Activated CD8-positive, alpha-beta T cell treated with anti-CD3 and anti-CD28 coated beads for 36 hours (primary cell): ENCODE measurements around the gene CDH10. TPM values are rescaled to one million over a fixed set of nuclear protein-coding genes. Genes with fewer than 3 reads are reported as not detected.

ENCODE experiments used
- ATAC-seq: fragments of 200-7000 bp; cut with Tn5 transposase; one replicate; pipeline ENCODE4 v1.10.0; 2021; ENCODE audit warnings: mild to moderate bottlenecking, moderate library complexity
- CTCF ChIA-PET: fragments of 350-600 bp; sonication (Branson Sonifier 250); formaldehyde crosslinking; loops from one replicate; lab custom pipeline; 2021; ENCODE audit warnings: antibody characterized with exemption; lab: Charles Lee
- POLR2A ChIA-PET: fragments of 350-600 bp; sonication (Branson Sonifier 250); formaldehyde crosslinking; loops from one replicate; lab custom pipeline; 2021; ENCODE audit warnings: antibody characterized with exemption; lab: Charles Lee
- DNase-seq: peaks from one replicate; pipeline ENCODE4 v3.0.0-alpha.2; 2020
- H3K27ac Mint-ChIP-seq: one replicate; pipeline ENCODE4 v1.8.0; 2021; ENCODE audit warnings: mild to moderate bottlenecking, mixed read lengths
- H3K27me3 Mint-ChIP-seq: one replicate; pipeline ENCODE4 v1.8.0; 2021; ENCODE audit warnings: mixed read lengths
- H3K36me3 Mint-ChIP-seq: one replicate; pipeline ENCODE4 v1.8.0; 2021; ENCODE audit warnings: low read depth, mixed read lengths
- H3K4me1 Mint-ChIP-seq: one replicate; pipeline ENCODE4 v1.8.0; 2021; ENCODE audit warnings: low read depth, mixed read lengths
- H3K4me3 Mint-ChIP-seq: one replicate; pipeline ENCODE4 v1.8.0; 2021; ENCODE audit warnings: mild to moderate bottlenecking, moderate library complexity, mixed read lengths
- H3K9me3 Mint-ChIP-seq: one replicate; pipeline ENCODE4 v1.8.0; 2021; ENCODE audit warnings: mixed read lengths
- intact Hi-C: fragments of 100-400 bp; cut with micrococcal nuclease; formaldehyde crosslinking; loops from one replicate; pipeline ENCODE4 v1.10.0; 2022
- total RNA-seq, 2 experiments: library from RNA; stranded (reverse); gene quantifications; one replicate each; pipeline ENCODE4 v1.2.3, GENCODE V29; 2021
- TF ChIP-seq, protein P1 (sequence below): fragments of 200-600 bp; IDR thresholded peaks from one replicate; pipeline ENCODE4 v1.8.0; 2022; ENCODE audit warnings: antibody characterized with exemption, mild to moderate bottlenecking

Gene CDH10
- not detected for total RNA-seq

DNA sequence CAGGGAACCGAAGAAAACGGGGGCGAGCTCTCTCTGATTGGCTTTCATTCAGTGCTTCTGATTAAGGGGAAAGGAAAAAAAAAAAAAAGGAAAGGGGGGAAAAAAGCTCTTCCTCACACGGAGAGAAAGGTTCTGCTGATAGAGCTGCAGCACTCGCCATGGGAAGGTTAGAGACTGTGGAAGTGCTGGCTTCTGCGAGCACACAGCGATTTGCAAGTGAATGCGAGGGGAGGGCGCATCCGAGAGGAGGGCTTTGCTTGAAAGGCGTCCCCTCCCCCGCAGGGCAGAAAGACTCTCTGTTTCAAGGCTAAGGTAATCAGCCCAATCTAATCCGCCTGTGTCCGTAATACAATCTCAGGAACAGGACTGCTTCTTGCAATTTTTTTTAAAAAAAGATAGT is at the start of gene CDH10:
Gene CDH10 (minus strand): TSS at position 218 of the 400 bp plus-strand sequence. CDS start 51,488 bp downstream, outside the sequence.
- Mint-ChIP-seq H3K4me1 (no peaks in the 10 kb centered on the region), H3K4me3 (no peak within 1 kb of the TSS), H3K9me3 (peaks cover 7% of the 10 kb centered on the region), H3K27me3 (no peaks in the 10 kb centered on the region), H3K27ac (no peak within 1 kb of the TSS), H3K36me3 (no peaks in the 10 kb centered on the region)
- ATAC-seq, result no peak
- POLR2A ChIA-PET, result no interaction called here
- no peak for DNase-seq
- TF ChIP-seq, protein P1, sequence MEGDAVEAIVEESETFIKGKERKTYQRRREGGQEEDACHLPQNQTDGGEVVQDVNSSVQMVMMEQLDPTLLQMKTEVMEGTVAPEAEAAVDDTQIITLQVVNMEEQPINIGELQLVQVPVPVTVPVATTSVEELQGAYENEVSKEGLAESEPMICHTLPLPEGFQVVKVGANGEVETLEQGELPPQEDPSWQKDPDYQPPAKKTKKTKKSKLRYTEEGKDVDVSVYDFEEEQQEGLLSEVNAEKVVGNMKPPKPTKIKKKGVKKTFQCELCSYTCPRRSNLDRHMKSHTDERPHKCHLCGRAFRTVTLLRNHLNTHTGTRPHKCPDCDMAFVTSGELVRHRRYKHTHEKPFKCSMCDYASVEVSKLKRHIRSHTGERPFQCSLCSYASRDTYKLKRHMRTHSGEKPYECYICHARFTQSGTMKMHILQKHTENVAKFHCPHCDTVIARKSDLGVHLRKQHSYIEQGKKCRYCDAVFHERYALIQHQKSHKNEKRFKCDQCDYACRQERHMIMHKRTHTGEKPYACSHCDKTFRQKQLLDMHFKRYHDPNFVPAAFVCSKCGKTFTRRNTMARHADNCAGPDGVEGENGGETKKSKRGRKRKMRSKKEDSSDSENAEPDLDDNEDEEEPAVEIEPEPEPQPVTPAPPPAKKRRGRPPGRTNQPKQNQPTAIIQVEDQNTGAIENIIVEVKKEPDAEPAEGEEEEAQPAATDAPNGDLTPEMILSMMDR, result no peak
- intact Hi-C loops, result no loop called here
- CTCF ChIA-PET, result no interaction called here

DNA sequence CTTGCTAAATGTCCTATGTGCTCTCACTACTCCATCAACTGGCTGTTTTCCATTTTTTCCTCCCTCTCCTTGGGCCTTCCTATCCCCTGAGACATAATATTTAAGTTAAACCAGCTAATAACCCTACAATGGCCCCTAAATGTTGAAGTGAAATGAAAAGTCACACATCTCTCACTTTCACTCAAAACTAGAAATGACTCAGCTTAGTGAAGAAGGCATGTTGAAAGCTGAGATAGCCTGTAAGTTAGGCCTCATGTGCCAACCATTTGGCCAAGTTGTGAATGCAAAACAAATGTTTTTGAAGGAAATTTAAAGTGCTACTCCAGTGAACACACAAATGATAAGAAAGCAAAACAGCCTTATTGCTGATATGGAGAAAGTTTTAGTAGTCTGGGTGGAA is 48.8 kb upstream of the CDH10 start:
- no peak for DNase-seq
- ATAC-seq, result no peak
- Mint-ChIP-seq H3K9me3 (peaks cover 29% of the 10 kb centered on the region), H3K27ac (no peak overlapping the region), H3K4me3 (no peak overlapping the region), H3K36me3 (no peaks in the 10 kb centered on the region), H3K27me3 (no peaks in the 10 kb centered on the region), H3K4me1 (no peaks in the 10 kb centered on the region)
- ChIA-PET CTCF (no interaction called here), POLR2A (no interaction called here)
- TF ChIP-seq, protein P1, result no peak
- intact Hi-C loops, result no loop called here

DNA sequence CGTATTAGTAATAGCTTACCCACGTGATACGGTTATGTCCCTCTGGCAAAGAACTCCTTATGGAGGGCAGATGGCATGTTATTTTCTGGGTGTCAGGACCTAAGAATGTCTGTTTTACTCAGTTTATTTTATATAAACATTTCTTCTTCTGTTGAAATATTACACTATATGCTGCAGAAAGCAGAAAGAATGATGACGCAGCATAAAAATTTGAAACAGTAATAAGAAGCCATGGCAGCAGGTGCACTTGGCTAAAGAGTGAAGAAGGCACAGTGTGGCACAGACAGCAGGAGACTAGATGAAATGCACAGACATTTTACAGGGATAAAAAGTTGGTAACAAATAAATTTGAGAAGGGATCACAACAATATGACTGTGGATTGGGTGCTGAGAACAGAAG is 46.3 kb upstream of the CDH10 start:
- no peak overlapping the region for H3K4me3 Mint-ChIP-seq
- TF ChIP-seq, protein P1, result no peak
- H3K27ac Mint-ChIP-seq, result no peak overlapping the region
- ATAC-seq (no peak), DNase-seq (no peak)
- intact Hi-C loops, result no loop called here
- POLR2A ChIA-PET, result no interaction called here
- H3K27me3 Mint-ChIP-seq, result no peaks in the 10 kb centered on the region
- peaks cover 28% of the 10 kb centered on the region for H3K9me3 Mint-ChIP-seq
- CTCF ChIA-PET, result no interaction called here
- no peaks in the 10 kb centered on the region for H3K4me1 Mint-ChIP-seq
- H3K36me3 Mint-ChIP-seq, result no peaks in the 10 kb centered on the region

DNA sequence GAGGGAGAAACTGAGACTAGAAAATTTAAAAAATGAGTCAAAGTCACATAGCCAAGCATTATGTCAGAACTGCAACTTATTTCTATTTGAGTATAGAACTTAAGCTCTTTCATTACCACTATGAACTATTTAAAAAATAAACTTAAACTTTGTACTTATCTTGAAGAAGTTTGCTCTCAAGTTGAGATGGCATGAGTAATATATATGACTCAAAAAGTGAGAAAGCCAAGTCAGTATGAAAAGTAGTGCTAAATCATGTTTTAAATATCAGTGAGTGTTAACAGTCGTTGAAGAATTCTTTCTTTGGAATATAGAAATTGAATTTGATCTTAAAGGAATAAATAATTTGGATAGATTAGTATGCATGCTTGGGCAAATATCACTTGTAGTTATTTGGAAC is 36.3 kb upstream of the CDH10 start:
- ATAC-seq (no peak), DNase-seq (no peak)
- no peaks in the 10 kb centered on the region for H3K27me3 Mint-ChIP-seq
- H3K4me1 Mint-ChIP-seq, result no peaks in the 10 kb centered on the region
- no peaks in the 10 kb centered on the region for H3K36me3 Mint-ChIP-seq
- no peak overlapping the region for H3K4me3 Mint-ChIP-seq
- POLR2A ChIA-PET, result no interaction called here
- no peak overlapping the region for H3K27ac Mint-ChIP-seq
- peaks cover 16% of the 10 kb centered on the region for H3K9me3 Mint-ChIP-seq
- intact Hi-C loops, result no loop called here
- CTCF ChIA-PET, result no interaction called here
- TF ChIP-seq, protein P1, result no peak

DNA sequence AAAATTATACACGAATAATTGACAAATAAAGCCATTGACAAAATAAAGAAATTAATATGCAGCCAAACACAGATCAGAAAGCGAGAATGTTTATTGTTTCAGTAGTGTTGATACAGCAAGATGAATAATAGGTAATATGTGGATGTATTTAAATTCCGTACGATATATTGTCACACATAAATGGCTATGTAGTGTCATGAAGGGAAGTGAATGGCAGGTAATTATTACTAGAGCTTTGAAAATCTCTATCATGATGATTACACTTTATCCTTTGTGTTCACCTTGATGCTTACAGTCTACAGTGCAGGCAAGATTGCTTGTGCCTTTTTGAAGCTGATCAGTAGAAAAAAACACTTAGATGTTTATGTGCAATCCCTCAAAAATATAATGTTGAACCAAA is 23.3 kb upstream of the CDH10 start:
- Mint-ChIP-seq H3K27me3 (no peaks in the 10 kb centered on the region), H3K27ac (no peak overlapping the region), H3K4me1 (no peaks in the 10 kb centered on the region), H3K9me3 (peaks cover 15% of the 10 kb centered on the region), H3K36me3 (no peaks in the 10 kb centered on the region), H3K4me3 (no peak overlapping the region)
- DNase-seq (no peak), ATAC-seq (no peak)
- intact Hi-C loops, result no loop called here
- CTCF ChIA-PET, result no interaction called here
- TF ChIP-seq, protein P1, result no peak
- POLR2A ChIA-PET, result no interaction called here
